GM12878 (cell line): ENCODE data around the gene CD93. TPM values are rescaled to one million over a fixed set of nuclear protein-coding genes. Genes with fewer than 3 reads are reported as not detected.

Source experiments
- ATAC-seq: fragments of 200-7000 bp; cut with Tn5 transposase; 3 replicates; pipeline ENCODE4 v1.9.1; 2020; ENCODE audit warnings: mild to moderate bottlenecking, moderate library complexity
- BruUV-seq: library from RNA; stranded (reverse); fragments of 400-500 nt; replicated peaks from 2 replicates; lab custom pipeline; 2021; lab: Mats Ljungman, UMichigan
- CTCF ChIA-PET: fragments of 300-600 bp; sonication (Branson Sonifier 250); formaldehyde crosslinking; extraction: SDS; loops from one replicate; lab custom pipeline; 2021; ENCODE audit warnings: inconsistent platforms; lab: Yijun Ruan, JAX
- POLR2A ChIA-PET: fragments of 350-600 bp; formaldehyde crosslinking; extraction: SDS; loops from one replicate; lab custom pipeline; 2021; ENCODE audit warnings: inconsistent platforms; lab: Charles Lee
- RAD21 ChIA-PET: fragments of 300-600 bp; sonication (Branson Sonifier 250); formaldehyde crosslinking; loops from one replicate; lab custom pipeline; 2023; ENCODE audit warnings: antibody characterized with exemption; ENCODE audit not compliant: unreplicated experiment; lab: Charles Lee
- SMC1A ChIA-PET: fragments of 300-600 bp; sonication (Branson Sonifier 250); formaldehyde crosslinking; loops from one replicate; lab custom pipeline; 2023; ENCODE audit not compliant: unreplicated experiment, uncharacterized antibody; lab: Charles Lee
- DNase-seq: peaks from one replicate; pipeline ENCODE4 v3.0.0-alpha.2; 2011; ENCODE audit warnings: low read depth, low spot score
- FAIRE-seq: peaks from 3 replicates; lab custom pipeline; 2011; peaks lifted over from hg19 to GRCh38; lab: Jason Lieb, UNC
- H2AFZ ChIP-seq: 2 replicates; pipeline ENCODE4 v1.6.0; 2011; ENCODE audit warnings: low read depth, low read length, control low read depth; ENCODE audit not compliant: control insufficient read depth
- H3K27ac ChIP-seq: 2 replicates; pipeline ENCODE4 v1.5.1; 2011; ENCODE audit warnings: control low read depth; ENCODE audit not compliant: control insufficient read depth, insufficient read depth
- H3K27me3 ChIP-seq, 2 experiments: replicated peaks in 1 of 2; 2 replicates each; pipeline versions ENCODE4 v1.6.0 to v1.6.1; 2011; ENCODE audit warnings: low read length in 1 of 2; ENCODE audit not compliant: control insufficient read depth in 2 of 2, insufficient read depth in 2 of 2
- H3K36me3 ChIP-seq, 2 experiments: 2 replicates each; pipeline ENCODE4 v1.5.1; 2011; ENCODE audit warnings: low read length in 1 of 2; ENCODE audit not compliant: control insufficient read depth in 2 of 2, insufficient read depth in 2 of 2
- H3K4me1 ChIP-seq: 2 replicates; pipeline ENCODE4 v1.6.1; 2011; ENCODE audit warnings: mild to moderate bottlenecking, low read length, moderate library complexity, mixed read lengths; ENCODE audit not compliant: control insufficient read depth, insufficient read depth
- H3K4me2 ChIP-seq: 2 replicates; pipeline ENCODE4 v1.6.0; 2011; ENCODE audit warnings: control low read depth; ENCODE audit not compliant: control insufficient read depth, insufficient read depth
- H3K4me3 ChIP-seq: fragments of 200-600 bp; sonication (generic); 2 replicates; pipeline ENCODE4 v1.5.1; 2016
- H3K79me2 ChIP-seq: 2 replicates; pipeline ENCODE4 v1.6.0; 2011; ENCODE audit warnings: low read length; ENCODE audit not compliant: control insufficient read depth, insufficient read depth
- H3K9ac ChIP-seq: 2 replicates; pipeline ENCODE4 v1.8.0; 2011; ENCODE audit warnings: low read length, control low read depth, mixed read lengths; ENCODE audit not compliant: control insufficient read depth, insufficient read depth
- H3K9me3 ChIP-seq: replicated peaks from 3 replicates; pipeline ENCODE4 v1.5.1; 2011; ENCODE audit warnings: mild to moderate bottlenecking, low read length; ENCODE audit not compliant: control insufficient read depth, insufficient read depth
- H4K20me1 ChIP-seq: 2 replicates; pipeline ENCODE4 v1.6.0; 2011; ENCODE audit not compliant: control insufficient read depth, insufficient read depth
- BRCA1 ChIP-seq: IDR thresholded peaks from 2 replicates; pipeline ENCODE4 v1.6.1; 2011; ENCODE audit warnings: low read depth, low read length, improper control_type of control experiment
- CTCF ChIP-seq, 3 experiments: IDR thresholded peaks in 2 of 3; conservative IDR thresholded peaks in 1 of 3; 2 replicates each; pipeline ENCODE4 v1.5.1; 2011; ENCODE audit warnings: low read depth in 3 of 3, low read length in 3 of 3, mild to moderate bottlenecking in 3 of 3, control low read depth in 2 of 3, moderate library complexity in 2 of 3, inconsistent platforms in 1 of 3, mixed read lengths in 1 of 3; ENCODE audit not compliant: control insufficient read depth in 2 of 3, insufficient read depth in 1 of 3; ENCODE audit errors: extremely low read depth in 1 of 3
- E4F1 ChIP-seq: fragments of 450-650 bp; IDR thresholded peaks from 2 replicates; pipeline ENCODE4 v1.6.1; 2018; ENCODE audit warnings: borderline replicate concordance, mild to moderate bottlenecking; ENCODE audit not compliant: partially characterized antibody
- EP300 ChIP-seq, 2 experiments: fragments of 150-350 bp in 1 of 2; IDR thresholded peaks; 2 replicates each; pipeline ENCODE4 v1.6.1; 2011 to 2012; ENCODE audit warnings: low read depth in 2 of 2, low read length in 2 of 2, borderline replicate concordance in 1 of 2, improper control_type of control experiment in 1 of 2, inconsistent platforms in 1 of 2; ENCODE audit not compliant: control insufficient read depth in 1 of 2
- ETV6 ChIP-seq, 2 experiments: fragments of 450-650 bp in 1 of 2; IDR thresholded peaks in 1 of 2; conservative IDR thresholded peaks in 1 of 2; 2 replicates each; pipeline ENCODE4 v1.6.1; 2014; ENCODE audit warnings: antibody characterized with exemption in 1 of 2, borderline replicate concordance in 1 of 2, low read depth in 1 of 2, mild to moderate bottlenecking in 1 of 2, moderate library complexity in 1 of 2
- MEF2B ChIP-seq: fragments of 450-650 bp; IDR thresholded peaks from 2 replicates; pipeline ENCODE4 v1.6.1; 2018; ENCODE audit warnings: mild to moderate bottlenecking, moderate library complexity; ENCODE audit not compliant: partially characterized antibody, poor library complexity, severe bottlenecking
- PML ChIP-seq: IDR thresholded peaks from 2 replicates; pipeline ENCODE4 v1.6.1; 2012; ENCODE audit warnings: low read length, inconsistent platforms
- POLR2AphosphoS5 ChIP-seq: IDR thresholded peaks from 2 replicates; pipeline ENCODE4 v1.6.1; 2011; ENCODE audit warnings: mild to moderate bottlenecking, low read length, inconsistent platforms
- PRDM15 ChIP-seq: fragments of 450-650 bp; formaldehyde crosslinking; IDR thresholded peaks from 2 replicates; pipeline ENCODE4 v1.4.0; 2020; ENCODE audit warnings: mild to moderate bottlenecking, moderate library complexity
- RBBP5 ChIP-seq: fragments of 200-600 bp; sonication (generic); conservative IDR thresholded peaks from 2 replicates; pipeline ENCODE4 v1.6.1; 2016
- SPI1 ChIP-seq: IDR thresholded peaks from 2 replicates; pipeline ENCODE4 v1.6.1; 2011; ENCODE audit warnings: low read depth, mild to moderate bottlenecking, low read length, moderate library complexity, borderline replicate concordance; ENCODE audit not compliant: insufficient read depth
- TCF3 ChIP-seq: IDR thresholded peaks from 2 replicates; pipeline ENCODE4 v1.6.1; 2012; ENCODE audit warnings: low read depth, mild to moderate bottlenecking, low read length, borderline replicate concordance; ENCODE audit not compliant: insufficient read depth
- ZBED1 ChIP-seq: IDR thresholded peaks from 2 replicates; pipeline ENCODE4 v1.6.1; 2016; ENCODE audit warnings: borderline replicate concordance
- WGBS: methylation state at CpG from one replicate; pipeline ENCODE4 v1.1.6; 2016; ENCODE audit warnings: low lambda C conversion rate; ENCODE audit not compliant: insufficient replicate concordance, insufficient coverage; ENCODE audit errors: missing lambda C conversion rate; 5-methylcytosine and 5-hydroxymethylcytosine counted together
- in situ Hi-C: fragments of 300-500 bp; cut with MboI; formaldehyde crosslinking; loops from 9 replicates; pipeline ENCODE4 v1.14.3; 2018; ENCODE audit warnings: mixed read lengths
- intact Hi-C: fragments of 100-400 bp; cut with micrococcal nuclease; formaldehyde crosslinking; loops from one replicate; pipeline ENCODE4 v1.14.2; 2022; ENCODE audit not compliant: unreplicated experiment
- polyA plus RNA-seq, 11 experiments: library from polyadenylated mRNA; depleted of rRNA in 4 of 11; unstranded in 6 of 11; stranded (reverse) in 5 of 11; fragments of >200 nt; fragmentation: Nextera tagmentation in 4 of 11; fragmentation: Illumina TruSeq in 1 of 11; extraction: Ambion mirVana in 4 of 11; extraction: Trizol in 1 of 11; gene quantifications; 1 replicate in 1 of 11; 2 replicates in 10 of 11; pipeline versions ENCODE4 v1.2.1 to v1.2.3, GENCODE V29; 2011 to 2016; ENCODE audit warnings: inconsistent platforms in 2 of 11, missing spikeins in 2 of 11, low read depth in 1 of 11
- total RNA-seq, 4 experiments: library from RNA; depleted of rRNA in 3 of 4; stranded (reverse); fragments of >200 nt in 3 of 4; fragmentation: Illumina TruSeq in 1 of 4; extraction: Trizol in 1 of 4; gene quantifications; 2 replicates each; pipeline versions ENCODE4 v1.2.1 to v1.2.3, GENCODE V29; 2013 to 2021

The CD93 gene
- total and polyA plus RNA-seq, 10 of the 15 experiments (the other 5 are each of a cell fraction or from before 2014, with no cell fraction given) = 0.20 to 2.7 (median 0.92) TPM

GRCh38 chr20:23111307-23111943, 25.3 kb upstream of the CD93 start (continued):
- TF ChIP-seq TCF3 (no peak), PRDM15 (CRISPR knock-in tag) (no peak), SPI1 (no peak), RBBP5 (no peak), ZBED1 (no peak), POLR2AphosphoS5 (no peak), BRCA1 (no peak)

- TF ChIP-seq PML (no peak), ETV6 (conservative IDR thresholded peaks at IDR 0.05 in 1 of 2, IDR thresholded peaks at IDR 0.05 in 1 of 2; ENCODE audit: borderline replicate concordance in 1 of 2, low read depth in 1 of 2) (no peak), MEF2B (peak; percentile 37), EP300 (IDR thresholded peaks at IDR 0.05; ENCODE audit: borderline replicate concordance in 1 of 2, control insufficient read depth in 1 of 2, low read depth in 2 of 2, low read length in 2 of 2) (no peak), E4F1 (no peak), CTCF (IDR thresholded peaks at IDR 0.05 in 2 of 3, conservative IDR thresholded peaks at IDR 0.05 in 1 of 3; ENCODE audit: control insufficient read depth in 2 of 3, extremely low read depth in 1 of 3, insufficient read depth in 1 of 3, low read depth in 3 of 3, low read length in 3 of 3) (no peak)
- Histone ChIP-seq H3K9me3 (no peaks in the 10 kb centered on the region), H3K27ac (no peak overlapping the region), H3K4me1 (no peaks in the 10 kb centered on the region), H4K20me1 (no peaks in the 10 kb centered on the region), H3K27me3 (no peaks in the 10 kb centered on the region; a peak in 1 of 4 replicates), H3K36me3 (no peaks in the 10 kb centered on the region), H2AFZ (no peak overlapping the region), H3K4me3 (no peak overlapping the region), H3K9ac (no peak overlapping the region), H3K4me2 (no peak overlapping the region), H3K79me2 (no peaks in the 10 kb centered on the region)
- RAD21 ChIA-PET = interaction anchor here (1.7 kb wide), 1 partner anchor 38 kb away, joined by 4 read pairs; no protein-coding TSS in a partner anchor
- FAIRE-seq (no peak), ATAC-seq (no peak), DNase-seq (no peak)
- POLR2A ChIA-PET = no interaction called here
- in situ Hi-C loops = no loop called here
- no TSS peak for BruUV-seq
- 3% methylated on average over 3 of the region's 3 CpGs for WGBS
- SMC1A ChIA-PET = interaction anchor here (7.5 kb wide), 1 partner anchor 13 kb away, joined by 52 read pairs; no protein-coding TSS in a partner anchor
- CTCF ChIA-PET = interaction anchor here (1.2 kb wide), 1 partner anchor 9 kb away, joined by 3 read pairs; no protein-coding TSS in a partner anchor
- intact Hi-C loops = no loop called here
Observed at GRCh38 chr20:23108871-23109270, 22.7 kb upstream of the CD93 start.
